GM21723 (cell line): ENCODE data around the gene IFNA4.
"Not testable (repeated sequence)": the region's sequence is repeated elsewhere in the genome, so short reads cannot be mapped to it uniquely, and the experiment has no call there.

Experiments
- ATAC-seq: cut with Tn5 transposase; IDR thresholded peaks from one replicate; pipeline ENCODE4 v1.9.1; 2021; ENCODE audit warnings: mild to moderate bottlenecking, moderate library complexity; ENCODE audit not compliant: unreplicated experiment

The IFNA4 gene

DNA sequence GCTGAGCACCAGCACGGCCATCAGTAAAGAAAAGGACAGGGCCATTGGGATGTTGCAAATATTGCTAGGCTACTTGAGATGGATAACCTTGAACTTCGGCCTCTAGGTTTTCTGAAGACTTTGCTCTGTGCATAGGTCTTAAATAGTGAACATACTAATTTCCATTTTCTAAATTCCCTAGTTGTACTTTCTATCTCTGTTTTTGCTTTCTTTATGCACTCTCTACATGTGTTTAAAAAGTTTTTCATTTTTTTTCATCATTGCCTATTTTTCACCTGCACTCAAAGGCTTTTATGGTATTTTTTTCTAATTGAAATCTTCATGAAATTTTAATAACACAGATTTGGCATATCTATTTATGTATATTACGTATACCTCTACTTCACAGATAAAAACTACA is at the start of gene IFNA4:
TSS of gene IFNA4 (minus strand) at position 101 of the 400 bp plus-strand sequence. CDS start at position 45, 56 bp downstream.
- ATAC-seq = not testable (repeated sequence)

DNA sequence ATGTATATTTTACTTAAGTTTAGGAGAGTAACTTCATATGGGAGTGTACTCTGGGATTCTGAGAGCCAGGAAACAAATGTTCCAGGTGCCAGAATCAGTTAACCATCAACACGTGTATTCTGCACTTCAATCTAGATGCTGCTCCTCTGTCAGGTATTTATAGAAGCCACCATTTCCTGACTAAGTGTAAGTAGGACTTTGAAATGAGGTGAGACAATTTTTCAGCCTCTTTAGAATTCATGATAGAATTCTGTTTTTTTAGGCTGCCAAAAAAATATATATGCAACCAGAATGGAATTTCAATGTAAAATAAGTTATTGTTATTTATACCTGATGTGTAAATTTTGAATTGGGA is 49.0 kb upstream of the IFNA4 start:
- peak; percentile 9 for ATAC-seq

DNA sequence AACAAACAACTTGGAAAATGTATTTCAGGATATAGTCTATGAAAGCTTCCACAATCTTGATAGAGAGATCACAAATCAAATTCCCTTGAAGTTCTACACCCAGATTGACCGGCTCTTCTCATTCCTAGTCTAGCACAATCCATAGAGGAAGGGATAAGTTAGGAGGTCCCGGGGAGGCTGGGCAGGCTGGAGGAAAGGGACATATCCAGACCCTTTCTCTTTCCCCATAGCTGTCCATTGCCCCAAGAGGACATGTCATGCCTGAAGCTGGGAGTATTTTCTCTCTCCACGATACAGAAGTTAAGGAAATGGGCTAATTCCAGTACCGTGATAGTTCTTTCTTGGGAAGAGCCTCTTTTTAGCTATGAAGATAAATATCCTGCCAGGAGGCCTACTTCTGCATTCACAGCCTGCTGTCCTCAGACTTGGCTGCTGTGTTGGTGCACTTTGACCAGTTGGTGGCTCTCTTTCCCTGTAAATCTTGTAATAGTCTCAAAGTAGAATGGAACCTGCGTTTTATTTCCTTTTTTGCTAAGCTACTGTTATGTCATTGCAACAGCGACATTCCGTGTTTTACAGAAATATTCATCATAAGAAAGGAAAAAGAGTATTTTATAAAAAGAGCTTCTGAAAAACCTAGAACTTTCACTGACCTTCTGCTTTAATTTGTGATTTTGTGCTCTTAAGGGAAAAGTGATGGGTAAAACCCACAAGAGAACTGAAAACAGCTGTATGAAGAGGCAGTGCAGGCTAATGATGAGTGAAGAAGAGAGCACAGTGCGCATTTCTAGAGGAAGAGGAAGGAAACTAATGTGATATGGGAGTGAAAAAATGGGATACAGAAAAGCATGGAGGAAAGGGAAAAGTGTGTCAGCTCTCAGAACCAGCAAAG is 48.3 kb upstream of the IFNA4 start:
- peak; percentile 85 for ATAC-seq

- ATAC-seq = no peak
These were observed 46.8 kb upstream of the IFNA4 start for GRCh38 chr9:21234153-21234687.

DNA sequence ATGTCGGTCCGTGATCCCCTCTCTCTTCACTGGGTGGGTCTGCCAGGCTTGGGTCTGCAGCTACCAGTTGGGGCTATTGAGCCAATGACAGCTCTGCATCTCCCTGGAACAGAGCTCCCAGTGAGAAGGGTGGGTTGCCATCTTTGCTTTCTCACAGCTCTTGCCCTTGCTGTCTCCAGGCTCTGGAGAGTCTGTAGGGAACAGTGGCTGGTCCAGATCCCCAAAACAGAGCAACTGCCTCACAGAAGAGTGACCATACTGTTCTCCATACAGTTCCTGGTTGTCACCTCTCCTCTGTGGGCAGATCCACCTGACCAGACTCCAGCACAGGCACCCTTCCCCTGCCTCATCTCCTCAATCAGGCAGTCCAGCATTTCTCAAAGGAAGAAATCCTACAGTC is 45.9 kb upstream of the IFNA4 start:
- no peak for ATAC-seq

- no peak for ATAC-seq
These were observed 40.7 kb upstream of the IFNA4 start, which contains the start of gene IFNA17 for GRCh38 chr9:21228122-21228521. TSS of gene IFNA17 (minus strand) at chr9:21228222. CDS start at chr9:21228173, 49 bp downstream.

GRCh38 chr9:21217211-21217610 is 29.8 kb upstream of the IFNA4 start, which contains the start of gene IFNA16:
TSS of gene IFNA16 (minus strand) at chr9:21217311. CDS start at chr9:21217305, 6 bp downstream.
- not testable (repeated sequence) for ATAC-seq

GRCh38 chr9:21213411-21214326 is 26.3 kb upstream of the IFNA4 start:
- ATAC-seq = peak; percentile 75

- ATAC-seq = not testable (repeated sequence)
These were observed 24.8 kb upstream of the IFNA4 start for GRCh38 chr9:21212160-21212559.

- ATAC-seq = not testable (repeated sequence)
These were observed 23.4 kb upstream of the IFNA4 start for GRCh38 chr9:21210782-21211181.

- ATAC-seq = no peak
These were observed 22.9 kb upstream of the IFNA4 start for GRCh38 chr9:21210311-21210710.

DNA sequence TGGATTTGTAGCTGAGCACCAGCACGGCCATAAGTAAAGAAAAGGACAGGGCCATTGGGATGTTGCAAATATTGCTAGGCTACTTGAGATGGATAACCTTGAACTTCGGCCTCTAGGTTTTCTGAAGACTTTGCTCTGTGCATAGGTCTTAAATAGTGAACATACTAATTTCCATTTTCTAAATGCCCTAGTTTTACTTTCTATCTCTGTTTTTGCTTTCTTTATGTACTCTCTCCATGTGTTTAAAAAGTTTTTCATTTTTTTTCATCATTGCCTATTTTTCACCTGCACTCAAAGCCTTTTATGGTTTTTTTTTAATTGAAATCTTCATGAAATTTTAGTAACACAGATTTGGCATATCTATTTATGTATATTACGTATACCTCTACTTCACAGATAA is 19.7 kb upstream of the IFNA4 start, which contains the start of gene IFNA10:
TSS of gene IFNA10 (minus strand) at position 101 of the 400 bp plus-strand sequence. CDS start at position 55, 46 bp downstream.
- ATAC-seq = not testable (repeated sequence)

GRCh38 chr9:21205204-21205603 is 17.8 kb upstream of the IFNA4 start:
- ATAC-seq = no peak

- not testable (repeated sequence) for ATAC-seq
These were observed 14.7 kb upstream of the IFNA4 start, which contains the start of gene IFNA7 for GRCh38 chr9:21202105-21202504. TSS of gene IFNA7 (minus strand) at chr9:21202205. CDS start at chr9:21202165, 40 bp downstream.

DNA sequence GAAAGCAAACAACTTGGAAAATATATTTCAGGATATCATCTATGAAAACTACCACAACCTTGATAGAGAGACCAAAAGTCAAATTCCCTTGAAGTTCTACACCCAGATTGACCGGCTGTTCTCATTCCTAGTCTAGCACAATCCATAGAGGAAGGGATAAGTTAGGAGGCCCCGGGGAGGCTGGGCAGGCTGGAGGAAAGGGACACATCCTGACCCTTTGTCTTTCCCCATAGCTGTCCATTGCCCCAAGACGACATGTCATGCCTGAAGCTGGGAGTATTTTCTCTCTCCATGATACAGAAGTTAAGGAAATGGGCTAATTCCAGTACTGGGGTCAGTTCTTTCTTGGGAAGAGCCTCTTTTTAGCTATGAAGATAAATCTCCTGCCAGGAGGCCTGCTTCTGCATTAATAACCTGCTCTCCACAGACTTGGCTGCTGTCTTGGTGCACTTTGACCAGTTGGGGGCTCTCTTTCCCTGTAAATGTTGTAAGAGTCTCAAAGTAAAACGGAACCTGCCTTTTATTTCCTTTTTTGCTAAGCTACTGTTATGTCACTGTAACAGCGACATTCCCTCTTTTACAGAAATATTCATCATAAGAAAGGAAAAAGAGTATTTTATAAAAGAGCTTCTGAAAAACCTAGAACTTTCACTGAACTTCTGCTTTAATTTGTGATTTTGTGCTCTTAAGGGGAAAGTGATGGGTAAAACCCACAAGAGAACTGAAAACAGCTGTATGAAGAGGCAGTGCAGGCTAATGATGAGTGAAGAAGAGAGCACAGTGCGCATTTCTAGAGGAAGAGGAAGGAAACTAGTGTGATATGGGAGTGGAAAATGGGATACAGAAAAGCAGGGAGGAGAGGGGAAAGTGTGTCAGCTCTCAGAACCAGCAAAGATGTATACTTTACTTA is 7.7 kb upstream of the IFNA4 start:
- peak; percentile 97 for ATAC-seq

GRCh38 chr9:21182810-21183736 is 4.3 kb downstream of the IFNA4 start:
- peak; percentile 97 for ATAC-seq

DNA sequence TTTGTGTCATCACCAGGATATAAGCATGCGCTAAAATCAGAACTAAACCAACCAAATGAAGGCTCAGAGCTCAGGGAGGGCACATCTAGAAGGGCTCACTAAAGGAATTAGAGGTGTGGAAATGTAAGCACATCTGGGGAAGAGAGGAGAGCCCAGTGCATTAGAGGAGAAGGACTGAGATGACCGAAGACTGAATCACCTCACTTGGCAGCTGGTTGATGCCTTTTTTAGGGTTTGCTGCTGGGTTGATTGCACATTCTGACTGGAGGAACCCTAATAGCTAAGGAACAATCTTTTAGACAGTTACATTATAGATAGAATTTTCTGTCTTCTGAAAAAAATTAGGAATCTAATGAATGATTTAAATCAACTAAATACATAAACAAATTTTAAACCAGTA is 12.7 kb downstream of the IFNA4 start:
- no peak for ATAC-seq

GRCh38 chr9:21172156-21172555 is 15.2 kb downstream of the IFNA4 start:
- ATAC-seq = no peak

GRCh38 chr9:21171351-21171750 is 16.0 kb downstream of the IFNA4 start:
- ATAC-seq = no peak
